Activated T-helper 17 cell treated with anti-CD3 and anti-CD28 coated beads, Interleukin-2, amount 50 U/mL, for 72 hours (primary cell): ENCODE data around the gene SLC22A4. TPM values are rescaled to one million over a fixed set of nuclear protein-coding genes. Genes with fewer than 3 reads are reported as not detected.

ENCODE experiments used
- ATAC-seq: fragments of 150-1000 bp; cut with Tn5 transposase; replicated peaks from 2 replicates; pipeline ENCODE4 v1.10.0; 2021; ENCODE audit warnings: mild to moderate bottlenecking, moderate library complexity
- H3K27ac Mint-ChIP-seq: one replicate; pipeline ENCODE4 v1.8.0; 2022; ENCODE audit warnings: mixed read lengths
- H3K27me3 Mint-ChIP-seq: one replicate; pipeline ENCODE4 v1.8.0; 2022; ENCODE audit warnings: mixed read lengths
- H3K36me3 Mint-ChIP-seq: one replicate; pipeline ENCODE4 v1.8.0; 2022; ENCODE audit warnings: low read depth, mild to moderate bottlenecking, mixed read lengths
- H3K4me1 Mint-ChIP-seq: one replicate; pipeline ENCODE4 v1.8.0; 2022; ENCODE audit warnings: mixed read lengths
- H3K4me3 Mint-ChIP-seq: one replicate; pipeline ENCODE4 v1.8.0; 2022; ENCODE audit warnings: mild to moderate bottlenecking, mixed read lengths
- H3K9me3 Mint-ChIP-seq: one replicate; pipeline ENCODE4 v1.8.0; 2022; ENCODE audit warnings: mixed read lengths
- total RNA-seq, 2 donors: library from RNA; stranded (reverse); gene quantifications; one replicate each; pipeline ENCODE4 v1.2.3, GENCODE V29; 2022

SLC22A4 gene
- total RNA-seq, 2 donors from 2014 or later = 0.58 to 0.93 TPM

GRCh38 chr5:132315529-132316067, 21.4 kb downstream of the SLC22A4 start:
- Mint-ChIP-seq H3K4me1 (no peaks in the 10 kb centered on the region), H3K27ac (no peak overlapping the region), H3K27me3 (no peaks in the 10 kb centered on the region), H3K4me3 (no peak overlapping the region), H3K9me3 (no peaks in the 10 kb centered on the region), H3K36me3 (no peaks in the 10 kb centered on the region)
- ATAC-seq = no peak

- H3K36me3 Mint-ChIP-seq = no peaks in the 10 kb centered on the region
- H3K27me3 Mint-ChIP-seq = no peaks in the 10 kb centered on the region
- H3K9me3 Mint-ChIP-seq = no peaks in the 10 kb centered on the region
- H3K4me3 Mint-ChIP-seq = no peak overlapping the region
- H3K27ac Mint-ChIP-seq = no peak overlapping the region
- no peak for ATAC-seq
- no peaks in the 10 kb centered on the region for H3K4me1 Mint-ChIP-seq
Measured at GRCh38 chr5:132319975-132320374, 25.8 kb downstream of the SLC22A4 start.

GRCh38 chr5:132321109-132321721, 27.0 kb downstream of the SLC22A4 start:
- no peaks in the 10 kb centered on the region for H3K27me3 Mint-ChIP-seq
- H3K36me3 Mint-ChIP-seq = no peaks in the 10 kb centered on the region
- H3K27ac Mint-ChIP-seq = no peak overlapping the region
- H3K4me1 Mint-ChIP-seq = no peaks in the 10 kb centered on the region
- H3K4me3 Mint-ChIP-seq = no peak overlapping the region
- ATAC-seq = no peak
- no peaks in the 10 kb centered on the region for H3K9me3 Mint-ChIP-seq

- H3K4me3 Mint-ChIP-seq = no peak overlapping the region
- ATAC-seq = no peak
- no peaks in the 10 kb centered on the region for H3K27me3 Mint-ChIP-seq
- H3K9me3 Mint-ChIP-seq = no peaks in the 10 kb centered on the region
- no peaks in the 10 kb centered on the region for H3K4me1 Mint-ChIP-seq
- H3K36me3 Mint-ChIP-seq = no peaks in the 10 kb centered on the region
- no peak overlapping the region for H3K27ac Mint-ChIP-seq
Measured at GRCh38 chr5:132322266-132322665, 28.1 kb downstream of the SLC22A4 start.

- Mint-ChIP-seq H3K4me1 (no peaks in the 10 kb centered on the region), H3K4me3 (no peak overlapping the region), H3K27me3 (no peaks in the 10 kb centered on the region), H3K9me3 (no peaks in the 10 kb centered on the region), H3K36me3 (no peaks in the 10 kb centered on the region), H3K27ac (no peak overlapping the region)
- no peak for ATAC-seq
Measured at GRCh38 chr5:132323202-132323601, 29.0 kb downstream of the SLC22A4 start.

- Mint-ChIP-seq H3K27me3 (no peaks in the 10 kb centered on the region), H3K4me1 (no peaks in the 10 kb centered on the region), H3K4me3 (no peak overlapping the region), H3K27ac (no peak overlapping the region), H3K9me3 (no peaks in the 10 kb centered on the region), H3K36me3 (no peaks in the 10 kb centered on the region)
- no peak for ATAC-seq
Measured at GRCh38 chr5:132325691-132326090, 31.5 kb downstream of the SLC22A4 start.

- no peaks in the 10 kb centered on the region for H3K4me1 Mint-ChIP-seq
- no peak for ATAC-seq
- H3K9me3 Mint-ChIP-seq = no peaks in the 10 kb centered on the region
- H3K36me3 Mint-ChIP-seq = no peaks in the 10 kb centered on the region
- H3K4me3 Mint-ChIP-seq = no peak overlapping the region
- H3K27ac Mint-ChIP-seq = no peak overlapping the region
- no peaks in the 10 kb centered on the region for H3K27me3 Mint-ChIP-seq
Measured at GRCh38 chr5:132327252-132327955, 33.2 kb downstream of the SLC22A4 start.

- H3K27ac Mint-ChIP-seq = no peak overlapping the region
- H3K36me3 Mint-ChIP-seq = no peaks in the 10 kb centered on the region
- peak; percentile 90 for ATAC-seq
- no peaks in the 10 kb centered on the region for H3K27me3 Mint-ChIP-seq
- H3K9me3 Mint-ChIP-seq = no peaks in the 10 kb centered on the region
- H3K4me1 Mint-ChIP-seq = peaks cover 4% of the 10 kb centered on the region
- no peak overlapping the region for H3K4me3 Mint-ChIP-seq
Measured at GRCh38 chr5:132334812-132335211, 40.6 kb downstream of the SLC22A4 start.

- no peaks in the 10 kb centered on the region for H3K27me3 Mint-ChIP-seq
- no peaks in the 10 kb centered on the region for H3K36me3 Mint-ChIP-seq
- H3K4me1 Mint-ChIP-seq = peaks cover 4% of the 10 kb centered on the region
- no peaks in the 10 kb centered on the region for H3K9me3 Mint-ChIP-seq
- H3K27ac Mint-ChIP-seq = no peak overlapping the region
- H3K4me3 Mint-ChIP-seq = no peak overlapping the region
- ATAC-seq = no peak
Measured at GRCh38 chr5:132335402-132335801, 41.2 kb downstream of the SLC22A4 start.

- Mint-ChIP-seq H3K4me1 (peaks cover 4% of the 10 kb centered on the region), H3K36me3 (no peaks in the 10 kb centered on the region), H3K9me3 (no peaks in the 10 kb centered on the region)
Measured at GRCh38 chr5:132339502-132339901, 45.3 kb downstream of the SLC22A4 start.

GRCh38 chr5:132342291-132343180, 48.3 kb downstream of the SLC22A4 start:
- Mint-ChIP-seq H3K27me3 (no peaks in the 10 kb centered on the region), H3K4me1 (no peaks in the 10 kb centered on the region), H3K36me3 (no peaks in the 10 kb centered on the region), H3K4me3 (no peak overlapping the region), H3K9me3 (no peaks in the 10 kb centered on the region), H3K27ac (no peak overlapping the region)
- no peak for ATAC-seq

More at GRCh38 chr5:132339502-132339901, 45.3 kb downstream of the SLC22A4 start:
- no peaks in the 10 kb centered on the region for H3K27me3 Mint-ChIP-seq
- no peak overlapping the region for H3K4me3 Mint-ChIP-seq
- ATAC-seq = no peak
- no peak overlapping the region for H3K27ac Mint-ChIP-seq

- H3K4me3 Mint-ChIP-seq = no peak overlapping the region
- no peak overlapping the region for H3K27ac Mint-ChIP-seq
- H3K36me3 Mint-ChIP-seq = no peaks in the 10 kb centered on the region
- H3K27me3 Mint-ChIP-seq = no peaks in the 10 kb centered on the region
- H3K9me3 Mint-ChIP-seq = no peaks in the 10 kb centered on the region
- ATAC-seq = no peak
- no peaks in the 10 kb centered on the region for H3K4me1 Mint-ChIP-seq
Measured at GRCh38 chr5:132344775-132345514, 50.8 kb downstream of the SLC22A4 start.

- H3K4me1 Mint-ChIP-seq = no peaks in the 10 kb centered on the region
- no peak for ATAC-seq
- no peak overlapping the region for H3K27ac Mint-ChIP-seq
- no peaks in the 10 kb centered on the region for H3K27me3 Mint-ChIP-seq
- peaks cover 6% of the 10 kb centered on the region for H3K36me3 Mint-ChIP-seq
- H3K4me3 Mint-ChIP-seq = no peak overlapping the region
- H3K9me3 Mint-ChIP-seq = no peaks in the 10 kb centered on the region
Measured at GRCh38 chr5:132353486-132353995, 59.3 kb downstream of the SLC22A4 start.
